GM23338 (cell line): ENCODE results near the gene SLC37A1. TPM values are rescaled to one million over a fixed set of nuclear protein-coding genes. Genes with fewer than 3 reads are reported as not detected.

Experiments
- ATAC-seq: fragments of 200-7000 bp; cut with Tn5 transposase; 3 replicates; pipeline ENCODE4 v1.9.1; 2020
- DNase-seq: peaks from one replicate; pipeline ENCODE4 v3.0.0-alpha.2; 2015; ENCODE audit warnings: low spot score
- H2AFZ ChIP-seq: fragments of 200-600 bp; sonication (generic); 2 replicates; pipeline ENCODE4 v1.8.0; 2016; ENCODE audit warnings: antibody characterized with exemption, mild to moderate bottlenecking, moderate library complexity
- H3F3A ChIP-seq: fragments of 200-600 bp; sonication (generic); replicated peaks from 2 replicates; pipeline ENCODE4 v1.8.0; 2017; ENCODE audit warnings: antibody characterized with exemption, mixed run types, low read depth
- H3K27ac ChIP-seq: fragments of 200-600 bp; sonication (generic); 2 replicates; pipeline ENCODE4 v1.6.1; 2016; ENCODE audit warnings: low read depth
- H3K27me3 ChIP-seq: fragments of 200-600 bp; sonication (generic); 2 replicates; pipeline ENCODE4 v1.8.0; 2016; ENCODE audit warnings: mild to moderate bottlenecking, mixed run types, moderate library complexity; ENCODE audit not compliant: insufficient read depth
- H3K36me3 ChIP-seq: fragments of 200-600 bp; sonication (generic); 2 replicates; pipeline ENCODE4 v1.8.0; 2016; ENCODE audit warnings: mild to moderate bottlenecking; ENCODE audit not compliant: insufficient read depth
- H3K4me1 ChIP-seq: fragments of 200-600 bp; sonication (generic); 2 replicates; pipeline ENCODE4 v1.8.0; 2016; ENCODE audit warnings: mild to moderate bottlenecking, moderate library complexity; ENCODE audit not compliant: insufficient read depth
- H3K4me2 ChIP-seq: fragments of 200-600 bp; sonication (generic); 2 replicates; pipeline ENCODE4 v1.7.1; 2017; ENCODE audit warnings: mixed run types
- H3K4me3 ChIP-seq: fragments of 200-600 bp; sonication (generic); 2 replicates; pipeline ENCODE4 v1.6.1; 2016; ENCODE audit warnings: mixed run types
- H3K79me2 ChIP-seq: fragments of 200-600 bp; sonication (generic); replicated peaks from 2 replicates; pipeline ENCODE4 v1.8.0; 2017; ENCODE audit warnings: mild to moderate bottlenecking; ENCODE audit not compliant: insufficient read depth
- H3K9me2 ChIP-seq: fragments of 200-600 bp; sonication (generic); 2 replicates; pipeline ENCODE4 v1.8.0; 2017; ENCODE audit not compliant: insufficient read depth
- H4K20me1 ChIP-seq: fragments of 200-600 bp; sonication (generic); replicated peaks from 2 replicates; pipeline ENCODE4 v1.8.0; 2017; ENCODE audit warnings: mild to moderate bottlenecking; ENCODE audit not compliant: insufficient read depth
- H3K27ac Mint-ChIP-seq: 2 replicates; pipeline ENCODE4 v1.8.0; 2020; ENCODE audit warnings: inconsistent platforms, mild to moderate bottlenecking, moderate library complexity, mixed read lengths
- H3K27me3 Mint-ChIP-seq: 3 replicates; pipeline ENCODE4 v1.8.0; 2022; ENCODE audit warnings: low read depth, mild to moderate bottlenecking, moderate library complexity, mixed read lengths, inconsistent platforms; ENCODE audit not compliant: insufficient read depth, poor library complexity
- H3K36me3 Mint-ChIP-seq: 3 replicates; pipeline ENCODE4 v1.8.0; 2021; ENCODE audit warnings: low read depth, mild to moderate bottlenecking, inconsistent platforms, moderate library complexity, mixed read lengths
- H3K4me1 Mint-ChIP-seq: 3 replicates; pipeline ENCODE4 v1.8.0; 2020; ENCODE audit warnings: mild to moderate bottlenecking, inconsistent platforms, mixed read lengths
- H3K4me3 Mint-ChIP-seq: 3 replicates; pipeline ENCODE4 v1.8.0; 2021; ENCODE audit warnings: moderate library complexity, mild to moderate bottlenecking, inconsistent platforms, mixed read lengths
- H3K9me3 Mint-ChIP-seq: 3 replicates; pipeline ENCODE4 v1.8.0; 2020; ENCODE audit warnings: moderate library complexity, mild to moderate bottlenecking, inconsistent platforms, mixed read lengths
- CREB1 ChIP-seq: fragments of 250-450 bp; sonication (Bioruptor Pico); IDR thresholded peaks from 2 replicates; pipeline ENCODE4 v1.5.0; 2020; ENCODE audit warnings: low read depth, mild to moderate bottlenecking, moderate library complexity
- EZH2phosphoT487 ChIP-seq: fragments of 200-600 bp; sonication (generic); IDR thresholded peaks from one replicate; pipeline ENCODE4 v1.8.1; 2018; ENCODE audit warnings: antibody characterized with exemption; ENCODE audit not compliant: unreplicated experiment
- NANOG ChIP-seq: IDR thresholded peaks from 2 replicates; pipeline ENCODE4 v1.6.1; 2016; ENCODE audit warnings: antibody characterized with exemption, borderline replicate concordance
- STAT1 ChIP-seq: IDR thresholded peaks from one replicate; pipeline ENCODE4 v1.6.1; 2016; ENCODE audit warnings: antibody characterized with exemption; ENCODE audit not compliant: unreplicated experiment
- ZNF114 ChIP-seq: fragments of 250-450 bp; sonication (Bioruptor Pico); IDR thresholded peaks from 2 replicates; pipeline ENCODE4 v1.5.0; 2020; ENCODE audit warnings: mild to moderate bottlenecking, moderate library complexity
- ZNF331 ChIP-seq: fragments of 250-450 bp; sonication (Bioruptor Pico); IDR thresholded peaks from 2 replicates; pipeline ENCODE4 v1.5.0; 2020; ENCODE audit warnings: low read depth, mild to moderate bottlenecking, moderate library complexity
- ZNF462 ChIP-seq: fragments of 250-450 bp; sonication (Bioruptor Pico); IDR thresholded peaks from 2 replicates; pipeline ENCODE4 v1.5.0; 2020; ENCODE audit warnings: mild to moderate bottlenecking, moderate library complexity
- polyA plus RNA-seq: library from polyadenylated mRNA; unstranded; fragments of >200 nt; fragmentation: Nextera tagmentation; extraction: Ambion mirVana; gene quantifications from 2 replicates; pipeline ENCODE4 v1.2.1, GENCODE V29; 2016
- total RNA-seq: library from RNA; depleted of rRNA; stranded (reverse); fragments of >200 nt; shearing (Covaris generic); gene quantifications from 2 replicates; pipeline ENCODE4 v1.2.3, GENCODE V29; 2014
- TF ChIP-seq, protein P1 (sequence below), 2 experiments: fragments of 200-600 bp in 1 of 2; sonication (generic) in 1 of 2; conservative IDR thresholded peaks; 2 replicates each; pipeline versions ENCODE4 v1.5.1 to v1.6.1; 2016 to 2017; ENCODE audit warnings: antibody characterized with exemption in 2 of 2, low read depth in 2 of 2, mild to moderate bottlenecking in 2 of 2, moderate library complexity in 1 of 2

The SLC37A1 gene
- total and polyA plus RNA-seq, 2 experiments from 2014 or later = 14.0 to 30.3 TPM

- TF ChIP-seq ZNF462 (no peak), ZNF114 (CRISPR knock-in tag) (no peak), NANOG (no peak), ZNF331 (CRISPR knock-in tag) (no peak), CREB1 (CRISPR knock-in tag) (no peak), EZH2phosphoT487 (no peak)
These were observed 35.2 kb downstream of the SLC37A1 start (continued) for GRCh38 chr21:42548687-42549406.

DNA sequence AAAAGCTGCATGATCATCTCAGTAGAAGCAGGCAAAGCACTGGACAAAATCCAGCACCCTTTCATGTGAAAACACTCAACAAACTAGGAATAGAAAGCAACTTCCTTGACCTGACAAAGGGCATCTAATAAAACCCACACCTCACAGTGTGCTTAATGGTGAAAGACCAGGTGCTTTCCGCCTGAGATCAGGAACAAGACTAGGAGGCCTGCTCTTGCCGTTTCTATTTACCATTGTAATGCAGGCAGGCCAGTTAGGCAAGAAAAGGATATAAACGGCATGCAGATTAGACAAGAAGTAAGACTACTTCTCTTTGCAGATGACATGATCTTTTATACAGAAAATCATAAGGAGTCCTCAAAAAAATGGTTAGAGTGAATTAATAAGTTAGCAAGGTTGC is 37.2 kb downstream of the SLC37A1 start:
- peaks cover 7% of the 10 kb centered on the region; the same call in 1 of the 2 replicates for H3K9me2 ChIP-seq
- peak overlapping the region; percentile 11; the same call in 1 of the 2 replicates for H3K4me2 ChIP-seq
- no peaks in the 10 kb centered on the region for H4K20me1 ChIP-seq
- peaks cover 6% of the 10 kb centered on the region for H3K27me3 Mint-ChIP-seq
- H3K36me3 ChIP-seq = no peaks in the 10 kb centered on the region; the same call in 1 of the 2 replicates
- H3K4me1 Mint-ChIP-seq = peaks cover 48% of the 10 kb centered on the region
- DNase-seq (peak; percentile 66), ATAC-seq (peak; percentile 74)
- H3K79me2 ChIP-seq = no peaks in the 10 kb centered on the region
- H3F3A ChIP-seq = no peaks in the 10 kb centered on the region
- peaks cover 16% of the 10 kb centered on the region for H3K9me3 Mint-ChIP-seq
- H3K36me3 Mint-ChIP-seq = peaks cover 66% of the 10 kb centered on the region
- peak overlapping the region; percentile 45; the same call in 1 of the 2 replicates for H3K27ac Mint-ChIP-seq
- H3K4me3 Mint-ChIP-seq = no peak overlapping the region
- H2AFZ ChIP-seq = no peak overlapping the region
- no peaks in the 10 kb centered on the region for H3K27me3 ChIP-seq
- H3K4me3 ChIP-seq = no peak overlapping the region
- peaks cover 25% of the 10 kb centered on the region for H3K4me1 ChIP-seq
- H3K27ac ChIP-seq = peak overlapping the region; percentile 2; the same call in 1 of the 2 replicates
- TF ChIP-seq, protein P1, sequence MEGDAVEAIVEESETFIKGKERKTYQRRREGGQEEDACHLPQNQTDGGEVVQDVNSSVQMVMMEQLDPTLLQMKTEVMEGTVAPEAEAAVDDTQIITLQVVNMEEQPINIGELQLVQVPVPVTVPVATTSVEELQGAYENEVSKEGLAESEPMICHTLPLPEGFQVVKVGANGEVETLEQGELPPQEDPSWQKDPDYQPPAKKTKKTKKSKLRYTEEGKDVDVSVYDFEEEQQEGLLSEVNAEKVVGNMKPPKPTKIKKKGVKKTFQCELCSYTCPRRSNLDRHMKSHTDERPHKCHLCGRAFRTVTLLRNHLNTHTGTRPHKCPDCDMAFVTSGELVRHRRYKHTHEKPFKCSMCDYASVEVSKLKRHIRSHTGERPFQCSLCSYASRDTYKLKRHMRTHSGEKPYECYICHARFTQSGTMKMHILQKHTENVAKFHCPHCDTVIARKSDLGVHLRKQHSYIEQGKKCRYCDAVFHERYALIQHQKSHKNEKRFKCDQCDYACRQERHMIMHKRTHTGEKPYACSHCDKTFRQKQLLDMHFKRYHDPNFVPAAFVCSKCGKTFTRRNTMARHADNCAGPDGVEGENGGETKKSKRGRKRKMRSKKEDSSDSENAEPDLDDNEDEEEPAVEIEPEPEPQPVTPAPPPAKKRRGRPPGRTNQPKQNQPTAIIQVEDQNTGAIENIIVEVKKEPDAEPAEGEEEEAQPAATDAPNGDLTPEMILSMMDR (conservative IDR thresholded peaks at IDR 0.05; ENCODE audit: low read depth in 2 of 2) = no peak
- TF ChIP-seq STAT1 = no peak
